PC-9 (cell line): ENCODE data around the gene DRG1.

Experiments
- EZH2 ChIP-seq: fragments of 200-600 bp; sonication (generic); IDR thresholded peaks from 2 replicates; pipeline ENCODE4 v1.8.0; 2017; ENCODE audit warnings: antibody characterized with exemption, low read depth
- TF ChIP-seq, protein P1 (sequence below): fragments of 200-600 bp; sonication (generic); conservative IDR thresholded peaks from 2 replicates; pipeline ENCODE4 v1.6.1; 2017; ENCODE audit warnings: mixed run types, antibody characterized with exemption, mild to moderate bottlenecking, moderate library complexity

DNA sequence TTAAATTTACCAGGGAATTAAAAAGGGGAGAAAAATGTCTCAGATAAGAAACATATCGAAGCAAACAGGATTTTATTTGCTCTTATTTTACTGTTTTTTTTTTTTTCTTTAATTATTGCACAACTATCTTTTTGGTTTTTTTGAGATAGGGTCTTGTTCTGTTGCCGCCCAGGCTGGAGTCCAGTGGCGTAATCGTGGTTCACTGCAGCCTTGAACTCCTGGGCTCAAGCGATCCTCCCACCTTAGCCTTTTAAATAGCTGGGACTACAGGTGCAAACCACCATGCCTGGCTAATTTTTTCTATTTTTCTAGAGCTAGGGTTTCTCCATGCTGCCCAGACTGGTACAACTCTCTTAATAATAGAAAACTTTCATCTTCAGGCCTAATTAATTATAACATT, 32.5 kb downstream of the DRG1 start:
- TF ChIP-seq, protein P1, sequence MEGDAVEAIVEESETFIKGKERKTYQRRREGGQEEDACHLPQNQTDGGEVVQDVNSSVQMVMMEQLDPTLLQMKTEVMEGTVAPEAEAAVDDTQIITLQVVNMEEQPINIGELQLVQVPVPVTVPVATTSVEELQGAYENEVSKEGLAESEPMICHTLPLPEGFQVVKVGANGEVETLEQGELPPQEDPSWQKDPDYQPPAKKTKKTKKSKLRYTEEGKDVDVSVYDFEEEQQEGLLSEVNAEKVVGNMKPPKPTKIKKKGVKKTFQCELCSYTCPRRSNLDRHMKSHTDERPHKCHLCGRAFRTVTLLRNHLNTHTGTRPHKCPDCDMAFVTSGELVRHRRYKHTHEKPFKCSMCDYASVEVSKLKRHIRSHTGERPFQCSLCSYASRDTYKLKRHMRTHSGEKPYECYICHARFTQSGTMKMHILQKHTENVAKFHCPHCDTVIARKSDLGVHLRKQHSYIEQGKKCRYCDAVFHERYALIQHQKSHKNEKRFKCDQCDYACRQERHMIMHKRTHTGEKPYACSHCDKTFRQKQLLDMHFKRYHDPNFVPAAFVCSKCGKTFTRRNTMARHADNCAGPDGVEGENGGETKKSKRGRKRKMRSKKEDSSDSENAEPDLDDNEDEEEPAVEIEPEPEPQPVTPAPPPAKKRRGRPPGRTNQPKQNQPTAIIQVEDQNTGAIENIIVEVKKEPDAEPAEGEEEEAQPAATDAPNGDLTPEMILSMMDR, result no peak
- TF ChIP-seq EZH2, result no peak
